Amygdala (tissue), 56 donors: ENCODE measurements around the gene NKX2-4.

Experiments
- DNase-seq, 56 donors: peaks; one replicate each; lab custom pipeline; 2025; lab: John Stamatoyannopoulos, UW

Gene NKX2-4

DNA sequence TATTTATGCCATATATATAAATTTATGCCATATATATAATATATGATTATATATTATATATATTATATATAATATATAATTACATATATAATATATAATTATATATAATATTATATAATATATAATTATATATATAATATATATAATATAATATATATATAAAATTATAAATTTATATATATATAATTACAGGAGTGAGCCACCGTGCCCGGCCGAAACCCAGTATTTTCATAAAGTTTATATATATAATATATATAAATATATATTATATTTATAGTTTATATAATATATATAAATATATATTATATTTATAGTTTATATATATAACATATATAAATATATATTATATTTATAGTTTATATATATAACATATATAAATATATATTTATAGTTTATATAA, 31.6 kb downstream of the NKX2-4 start:
- DNase-seq, result no peak

DNA sequence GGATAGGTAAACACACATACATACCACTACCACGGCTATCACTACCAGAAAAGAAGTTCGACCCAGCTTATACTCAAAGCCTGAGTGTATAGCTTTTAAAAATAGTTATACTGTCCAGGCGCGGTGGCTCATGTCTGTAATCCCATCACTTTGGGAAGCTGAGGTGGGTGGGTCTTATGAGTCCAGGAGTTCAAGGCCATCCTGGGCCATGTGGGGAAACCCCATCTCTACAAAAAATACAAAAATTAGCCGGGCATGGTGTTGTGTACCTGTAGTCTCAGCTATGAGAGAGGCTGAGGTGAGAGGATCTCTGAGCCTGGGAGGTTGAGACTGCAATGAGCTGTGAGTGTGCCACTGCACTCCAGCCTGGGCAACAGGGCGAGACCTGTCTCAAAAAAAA, 32.9 kb downstream of the NKX2-4 start:
- no peak for DNase-seq

DNA sequence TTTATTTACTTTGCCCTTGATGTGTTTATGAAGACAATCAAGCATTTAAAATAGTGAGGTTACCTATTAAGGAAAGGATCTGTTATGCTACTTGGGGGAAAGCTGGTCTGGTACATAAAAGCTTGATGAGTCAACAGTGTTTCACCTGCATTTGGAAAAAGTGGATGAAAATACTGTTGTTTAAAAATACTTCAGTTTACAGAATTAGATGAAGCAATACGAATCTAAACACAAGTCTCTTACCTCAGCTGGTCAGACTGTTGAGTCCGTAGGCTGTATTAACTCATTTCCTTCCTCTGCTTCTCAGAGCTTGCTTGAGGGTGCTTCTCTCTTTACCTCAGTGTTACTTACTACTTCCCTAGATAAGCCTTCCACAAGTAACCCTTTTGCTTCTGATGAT, 36.1 kb downstream of the NKX2-4 start:
- DNase-seq, result no peak

DNA sequence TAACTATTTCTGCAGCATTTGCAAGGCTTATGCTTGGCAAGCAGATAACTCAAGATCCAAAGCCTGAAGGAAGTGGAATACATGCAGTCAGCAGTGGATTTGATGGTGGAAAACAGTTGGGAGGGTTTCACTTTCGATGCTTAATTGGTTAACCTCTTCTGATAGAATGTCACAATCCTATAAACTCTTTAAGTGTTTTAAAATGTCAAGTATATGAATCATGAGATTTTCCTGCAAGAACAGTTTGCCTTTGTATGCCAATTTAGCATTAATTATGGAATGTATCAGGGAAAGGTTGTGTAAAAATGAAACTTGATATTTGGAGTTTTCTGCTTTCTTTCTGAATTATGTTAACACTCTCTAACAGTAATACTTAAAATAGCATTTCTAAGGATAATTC, 36.6 kb downstream of the NKX2-4 start:
- DNase-seq, result no peak

DNA sequence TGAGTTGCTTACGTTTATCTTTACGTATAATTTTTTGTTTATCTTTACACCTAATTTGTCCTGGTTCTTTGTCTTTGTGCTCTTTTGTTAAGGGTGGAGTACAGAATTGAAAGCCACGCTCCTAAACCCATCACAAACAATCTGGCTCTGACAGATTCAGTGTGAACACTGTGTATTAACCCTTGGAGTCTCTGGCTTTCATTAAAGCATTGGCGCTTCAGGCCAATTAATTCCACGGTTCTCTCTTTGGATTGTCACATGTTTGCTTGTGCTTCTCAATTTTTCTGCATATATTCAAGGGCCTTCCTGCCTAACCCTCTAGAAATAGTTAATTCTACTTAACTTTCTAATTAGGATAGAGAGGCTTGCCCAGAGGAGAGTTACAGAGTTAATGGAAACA, 38.6 kb downstream of the NKX2-4 start:
- no peak for DNase-seq

DNA sequence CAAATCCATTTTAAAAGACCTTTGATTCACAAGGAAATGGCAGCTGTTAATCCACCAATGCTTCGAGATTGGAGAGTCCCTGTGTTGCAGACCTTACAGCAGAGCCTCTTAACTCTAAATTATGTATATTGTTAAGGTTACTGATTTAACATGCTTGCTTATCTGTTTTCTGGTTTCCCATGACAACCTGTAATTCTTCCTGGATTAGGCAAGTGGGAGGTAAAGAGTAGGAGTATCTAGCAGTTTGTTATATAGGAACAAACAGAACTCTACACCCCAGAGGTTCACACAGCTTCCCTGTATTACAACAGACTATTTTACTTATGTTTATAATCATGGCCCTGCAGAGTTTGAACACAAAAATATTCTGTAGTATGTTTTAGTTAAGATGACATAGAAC, 39.5 kb downstream of the NKX2-4 start:
- no peak for DNase-seq

DNA sequence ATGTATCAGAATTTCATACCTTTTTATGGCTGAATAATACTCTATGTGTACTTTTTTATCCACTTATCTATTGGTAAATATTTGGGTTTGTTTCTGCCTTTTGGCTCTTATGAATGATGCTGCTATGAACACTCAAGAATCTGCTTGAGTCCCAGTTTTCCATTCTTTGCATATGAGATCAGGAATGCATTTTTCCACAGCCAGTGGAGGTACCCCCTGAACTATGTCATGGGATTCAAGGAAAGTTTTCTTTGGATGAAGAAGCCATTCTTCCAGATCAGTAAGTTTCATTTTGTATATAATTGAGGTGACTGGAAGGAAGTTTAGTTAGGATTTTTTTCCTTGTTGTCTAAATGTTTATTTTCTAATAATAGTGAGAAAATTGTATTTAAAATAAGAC, 40.9 kb downstream of the NKX2-4 start:
- no peak for DNase-seq

DNA sequence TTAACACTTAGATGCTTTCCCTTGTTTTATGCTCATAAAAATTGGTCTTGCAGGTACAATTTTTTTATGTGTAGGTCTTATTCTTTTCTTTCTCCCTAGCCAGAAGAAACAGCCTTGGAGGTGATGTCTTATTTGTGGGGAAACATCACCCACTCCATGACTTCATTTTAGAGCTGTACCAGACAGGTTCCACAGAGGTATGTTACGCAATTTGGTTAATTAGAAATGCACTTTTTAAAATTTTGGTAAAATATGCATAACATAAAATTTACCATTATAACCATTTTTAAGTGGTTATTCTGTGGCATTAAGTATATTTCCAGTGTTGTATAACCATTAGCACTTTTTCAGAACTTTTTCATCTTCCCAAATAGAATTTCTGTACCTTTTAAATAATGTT, 41.3 kb downstream of the NKX2-4 start:
- DNase-seq, result no peak

DNA sequence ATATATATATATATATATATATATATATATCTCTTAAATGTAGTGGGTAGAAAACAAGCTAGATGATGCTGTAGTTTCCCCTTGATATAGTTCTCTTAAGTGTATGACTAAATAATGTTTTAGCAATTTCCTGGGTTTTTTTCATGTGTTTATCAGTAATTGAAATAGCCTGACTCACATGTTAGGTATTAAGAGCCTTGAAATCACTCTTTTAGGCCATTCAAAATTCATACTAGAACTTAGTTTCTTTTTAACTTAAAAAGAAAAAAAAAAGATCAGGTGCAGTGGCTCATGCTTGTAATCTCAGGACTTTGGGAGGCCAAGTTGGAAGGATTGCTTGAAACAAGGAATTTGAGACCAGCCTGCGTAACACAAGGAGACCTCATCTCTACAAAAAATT, 44.1 kb downstream of the NKX2-4 start:
- no peak for DNase-seq

DNA sequence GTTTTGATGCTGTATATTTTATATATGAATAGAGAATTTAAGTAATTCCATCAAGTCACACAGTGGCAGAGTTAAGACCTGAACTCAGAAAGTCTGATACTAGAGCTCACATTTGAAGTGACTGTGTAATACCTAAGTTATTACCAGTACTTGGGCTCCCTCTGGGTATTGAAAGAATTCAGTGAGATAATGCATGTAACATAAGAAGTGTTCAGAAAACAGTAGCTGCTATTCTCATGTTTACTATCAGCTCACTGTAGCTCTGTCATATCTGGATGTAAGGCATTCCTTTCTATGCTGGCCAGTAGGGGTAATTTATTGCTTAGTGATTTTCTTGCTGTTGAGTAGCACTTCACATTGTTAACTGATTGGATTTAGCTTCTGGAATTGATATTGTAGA, 44.6 kb downstream of the NKX2-4 start:
- no peak for DNase-seq
